Fibroblast of lung (primary cell): Measurements from ENCODE around the gene SERTAD3. TPM values are rescaled to one million over a fixed set of nuclear protein-coding genes. Genes with fewer than 3 reads are reported as not detected.
"Not testable (repeated sequence)": the region's sequence is repeated elsewhere in the genome, so short reads cannot be mapped to it uniquely, and the experiment has no call there.

Experiments
- DNase-seq, 2 donors: peaks; one replicate each; pipeline versions ENCODE4 v3.0.0 to v3.0.0-alpha.2; 2010; ENCODE audit warnings: low read depth in 2 of 2
- H2AFZ ChIP-seq: 2 replicates; pipeline ENCODE4 v1.5.1; 2012; ENCODE audit warnings: low read length, control low read depth, inconsistent platforms
- H3K27ac ChIP-seq: 2 replicates; pipeline ENCODE4 v1.5.1; 2011; ENCODE audit warnings: low read length, control low read depth; ENCODE audit not compliant: insufficient read depth
- H3K27me3 ChIP-seq: 2 replicates; pipeline ENCODE4 v1.5.1; 2011; ENCODE audit warnings: mild to moderate bottlenecking, low read length; ENCODE audit not compliant: control insufficient read depth, insufficient read depth
- H3K36me3 ChIP-seq: 2 replicates; pipeline ENCODE4 v1.5.1; 2011; ENCODE audit warnings: low read length; ENCODE audit not compliant: control insufficient read depth, insufficient read depth
- H3K4me1 ChIP-seq: 2 replicates; pipeline ENCODE4 v1.5.1; 2011; ENCODE audit warnings: low read length; ENCODE audit not compliant: control insufficient read depth, insufficient read depth; ENCODE audit errors: extremely low read depth
- H3K4me2 ChIP-seq: 2 replicates; pipeline ENCODE4 v1.5.1; 2011; ENCODE audit warnings: low read length, control low read depth; ENCODE audit not compliant: insufficient read depth; ENCODE audit errors: extremely low read depth
- H3K4me3 ChIP-seq, 4 experiments: fragments of 200-600 bp in 1 of 4; sonication (generic) in 1 of 4; replicated peaks in 1 of 4; 2 replicates each; pipeline ENCODE4 v1.5.1; 2011 to 2016; ENCODE audit warnings: low read length in 4 of 4, low read depth in 3 of 4, mild to moderate bottlenecking in 3 of 4, control low read depth in 2 of 4, inconsistent platforms in 1 of 4, mixed read lengths in 1 of 4; ENCODE audit not compliant: insufficient read depth in 1 of 4; ENCODE audit errors: control extremely low read depth in 1 of 4
- H3K79me2 ChIP-seq: 2 replicates; pipeline ENCODE4 v1.5.1; 2012; ENCODE audit warnings: mild to moderate bottlenecking, low read length, inconsistent platforms; ENCODE audit not compliant: control insufficient read depth, insufficient read depth
- H3K9ac ChIP-seq: 2 replicates; pipeline ENCODE4 v1.5.1; 2011; ENCODE audit warnings: mild to moderate bottlenecking, low read length, control low read depth; ENCODE audit not compliant: insufficient read depth
- H3K9me3 ChIP-seq: 2 replicates; pipeline ENCODE4 v1.5.1; 2012; ENCODE audit warnings: low read depth, low read length; ENCODE audit not compliant: control insufficient read depth, insufficient read depth
- H4K20me1 ChIP-seq: 2 replicates; pipeline ENCODE4 v1.5.1; 2011; ENCODE audit warnings: low read length; ENCODE audit not compliant: control insufficient read depth, insufficient read depth; ENCODE audit errors: extremely low read depth
- EZH2 ChIP-seq: IDR thresholded peaks from 2 replicates; pipeline ENCODE4 v1.5.1; 2012; ENCODE audit warnings: low read length, control low read depth, mild to moderate bottlenecking; ENCODE audit errors: missing control alignments
- polyA plus RNA-seq, 2 donors: library from polyadenylated mRNA; depleted of rRNA in 1 of 2; stranded (reverse) in 1 of 2; unstranded in 1 of 2; fragments of >200 nt; gene quantifications; 2 replicates each; pipeline ENCODE4 v1.2.1, GENCODE V29; 2011 to 2012; ENCODE audit warnings: missing spikeins in 1 of 2
- total RNA-seq: library from RNA; depleted of rRNA; stranded (reverse); fragments of >200 nt; gene quantifications from 2 replicates; pipeline ENCODE4 v1.2.1, GENCODE V29; 2014
- TF ChIP-seq, protein P1 (sequence below), 2 donors: IDR thresholded peaks in 1 of 2; conservative IDR thresholded peaks in 1 of 2; 1 replicate in 1 of 2; 2 replicates in 1 of 2; pipeline ENCODE4 v1.5.1; 2011 to 2012; ENCODE audit warnings: low read length in 2 of 2, control low read depth in 1 of 2, inconsistent platforms in 1 of 2, low read depth in 1 of 2, mild to moderate bottlenecking in 1 of 2

SERTAD3 gene
- total and polyA plus RNA-seq, 2 donors (not counting 1 experiment from before 2014, with no cell fraction given), result 22.3 to 24.8 TPM

DNA sequence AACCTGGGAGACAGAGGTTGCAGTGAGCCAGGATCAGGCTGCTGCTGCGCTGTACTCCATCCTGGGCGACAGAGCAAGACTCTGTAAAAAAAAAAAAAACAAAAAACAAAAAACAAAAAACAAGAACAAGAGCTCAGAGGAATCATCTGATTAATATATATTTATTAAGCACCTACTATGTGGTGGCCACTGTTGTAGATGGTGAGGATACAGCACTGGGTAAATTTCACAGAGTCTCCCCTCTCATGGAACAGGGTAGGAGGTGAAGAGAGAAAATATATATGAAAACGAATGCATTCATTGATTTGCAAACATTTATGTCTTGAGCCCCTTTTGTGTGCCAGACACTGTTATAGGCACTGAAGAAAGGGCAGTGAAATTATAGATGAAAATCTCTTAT lies 12.4 kb downstream of the SERTAD3 start:
- Histone ChIP-seq H3K4me3 (no peak overlapping the region), H3K9ac (no peak overlapping the region), H3K4me1 (peaks cover 3% of the 10 kb centered on the region), H3K36me3 (no peaks in the 10 kb centered on the region), H3K4me2 (no peak overlapping the region), H4K20me1 (no peaks in the 10 kb centered on the region), H3K9me3 (no peaks in the 10 kb centered on the region), H3K27ac (no peak overlapping the region), H3K79me2 (no peaks in the 10 kb centered on the region), H2AFZ (no peak overlapping the region), H3K27me3 (no peaks in the 10 kb centered on the region)
- TF ChIP-seq EZH2, result no peak
- TF ChIP-seq, protein P1, sequence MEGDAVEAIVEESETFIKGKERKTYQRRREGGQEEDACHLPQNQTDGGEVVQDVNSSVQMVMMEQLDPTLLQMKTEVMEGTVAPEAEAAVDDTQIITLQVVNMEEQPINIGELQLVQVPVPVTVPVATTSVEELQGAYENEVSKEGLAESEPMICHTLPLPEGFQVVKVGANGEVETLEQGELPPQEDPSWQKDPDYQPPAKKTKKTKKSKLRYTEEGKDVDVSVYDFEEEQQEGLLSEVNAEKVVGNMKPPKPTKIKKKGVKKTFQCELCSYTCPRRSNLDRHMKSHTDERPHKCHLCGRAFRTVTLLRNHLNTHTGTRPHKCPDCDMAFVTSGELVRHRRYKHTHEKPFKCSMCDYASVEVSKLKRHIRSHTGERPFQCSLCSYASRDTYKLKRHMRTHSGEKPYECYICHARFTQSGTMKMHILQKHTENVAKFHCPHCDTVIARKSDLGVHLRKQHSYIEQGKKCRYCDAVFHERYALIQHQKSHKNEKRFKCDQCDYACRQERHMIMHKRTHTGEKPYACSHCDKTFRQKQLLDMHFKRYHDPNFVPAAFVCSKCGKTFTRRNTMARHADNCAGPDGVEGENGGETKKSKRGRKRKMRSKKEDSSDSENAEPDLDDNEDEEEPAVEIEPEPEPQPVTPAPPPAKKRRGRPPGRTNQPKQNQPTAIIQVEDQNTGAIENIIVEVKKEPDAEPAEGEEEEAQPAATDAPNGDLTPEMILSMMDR (conservative IDR thresholded peaks at IDR 0.05 in 1 of 2, IDR thresholded peaks at IDR 0.05 in 1 of 2; ENCODE audit: low read depth in 1 of 2, low read length in 2 of 2), result no peak
- DNase-seq, result no peak

DNA sequence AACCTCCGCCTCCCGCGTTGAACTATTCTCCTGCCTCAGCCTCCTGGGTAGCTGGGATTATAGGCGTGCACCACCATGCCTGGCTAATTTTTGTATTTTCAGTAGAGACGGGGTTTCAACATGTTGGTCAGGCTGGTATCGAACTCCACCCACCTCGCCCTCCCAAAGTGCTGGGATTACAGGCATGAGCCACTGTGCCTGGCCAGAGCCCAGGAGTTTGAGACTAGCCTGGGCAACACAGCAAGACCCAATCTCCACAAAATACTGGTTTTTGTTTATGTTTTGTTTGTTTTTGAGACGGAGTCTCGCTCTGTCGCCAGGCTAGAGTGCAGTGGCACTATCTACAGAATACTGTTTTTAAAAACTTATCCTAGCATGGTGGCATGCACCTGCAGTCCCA lies 13.9 kb downstream of the SERTAD3 start:
- not testable (repeated sequence) for H3K27me3 ChIP-seq, H3K4me3 ChIP-seq, H2AFZ ChIP-seq, H3K4me1 ChIP-seq, H3K9ac ChIP-seq, H3K27ac ChIP-seq, DNase-seq, H3K4me2 ChIP-seq, H3K36me3 ChIP-seq, H4K20me1 ChIP-seq, H3K79me2 ChIP-seq, H3K9me3 ChIP-seq

DNA sequence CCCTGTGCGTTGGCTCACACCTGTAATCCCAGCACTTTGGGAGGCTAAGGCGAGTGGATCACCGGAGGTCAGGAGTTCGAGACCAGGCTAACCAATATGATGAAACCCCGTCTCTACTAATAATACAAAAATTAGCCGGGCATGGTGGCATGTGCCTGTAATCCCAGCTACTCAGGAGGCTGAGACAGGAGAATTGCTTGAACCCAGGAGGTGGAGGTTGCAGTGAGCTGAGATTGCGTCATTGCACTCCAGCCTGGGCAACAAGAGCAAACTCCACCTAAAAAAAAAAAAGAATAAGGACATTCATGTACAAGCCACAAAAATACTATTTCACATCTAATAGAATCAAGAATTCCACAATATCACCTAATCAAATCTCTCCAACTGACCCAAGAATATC lies 15.9 kb downstream of the SERTAD3 start:
- H3K79me2 ChIP-seq, result peaks cover 20% of the 10 kb centered on the region
- H3K4me3 ChIP-seq, H3K36me3 ChIP-seq, DNase-seq, H3K4me1 ChIP-seq, H3K9ac ChIP-seq, H4K20me1 ChIP-seq, H3K4me2 ChIP-seq, H2AFZ ChIP-seq, H3K27ac ChIP-seq, H3K27me3 ChIP-seq, H3K9me3 ChIP-seq: not testable (repeated sequence)

DNA sequence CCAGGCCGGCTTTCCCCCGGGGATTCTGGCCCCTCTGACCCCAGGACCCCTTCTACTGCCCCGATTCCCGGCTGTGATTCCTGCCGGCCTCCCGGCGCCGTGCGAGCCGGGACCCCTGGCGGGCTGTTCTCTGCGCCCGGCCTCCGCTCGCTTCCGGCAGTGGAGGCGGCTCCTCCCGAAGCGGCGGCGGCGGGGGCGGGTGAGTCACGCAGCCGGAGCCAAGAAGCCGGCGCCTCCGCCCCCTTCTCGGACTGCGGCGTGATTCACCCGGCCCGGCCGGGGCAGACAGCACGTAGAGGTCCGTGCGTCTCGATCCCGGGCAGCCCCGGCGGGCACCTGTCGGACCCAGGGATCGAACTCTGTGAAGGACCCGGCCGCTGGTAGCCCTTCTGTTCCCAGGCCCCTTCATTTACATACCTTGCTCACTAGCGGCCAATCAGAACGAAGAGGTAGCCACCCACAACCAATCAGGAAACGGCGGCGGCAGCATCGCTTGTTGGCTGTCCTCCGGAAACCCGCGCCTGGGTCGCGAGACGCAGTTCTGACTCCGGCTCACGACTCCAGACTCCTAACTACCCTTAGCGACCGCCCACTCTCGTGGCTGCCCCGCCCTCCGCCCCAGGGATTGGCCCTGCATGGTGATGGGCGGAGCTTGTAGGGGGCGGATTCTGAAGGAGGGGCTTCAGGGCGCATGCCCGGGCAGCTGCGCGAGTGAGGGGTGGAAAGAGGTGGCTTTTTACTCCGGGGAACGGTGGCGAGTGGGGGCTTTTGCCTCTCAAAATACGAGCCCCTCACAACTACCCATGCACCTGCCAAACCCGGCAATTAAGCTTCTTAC lies 18.5 kb downstream of the SERTAD3 start, which contains the start of gene SERTAD1:
SERTAD1 (minus strand) TSS at position 543 of the 838 bp plus-strand sequence. CDS start 2,446 bp downstream, outside the sequence.
- Histone ChIP-seq H3K27ac (peak within 1 kb of the TSS; percentile 97), H3K4me1 (peaks cover 6% of the 10 kb centered on the region), H2AFZ (peak within 1 kb of the TSS; percentile 56), H3K4me2 (peak within 1 kb of the TSS; percentile 97), H3K79me2 (peaks cover 31% of the 10 kb centered on the region), H3K4me3 (peak within 1 kb of the TSS; percentile 80 to 99 (median 94)), H3K9ac (peak within 1 kb of the TSS; percentile 93), H4K20me1 (no peaks in the 10 kb centered on the region), H3K9me3 (no peaks in the 10 kb centered on the region), H3K36me3 (peaks cover 9% of the 10 kb centered on the region), H3K27me3 (no peaks in the 10 kb centered on the region)
- peak; percentile 98 to 99 for DNase-seq
- TF ChIP-seq, protein P1 (conservative IDR thresholded peaks at IDR 0.05 in 1 of 2, IDR thresholded peaks at IDR 0.05 in 1 of 2; ENCODE audit: low read depth in 1 of 2, low read length in 2 of 2), result peak; percentile 51 to 66
- no peak for TF ChIP-seq EZH2
